Osteoblast (primary cell): ENCODE results near the gene SORCS2. TPM values are rescaled to one million over a fixed set of nuclear protein-coding genes. Genes with fewer than 3 reads are reported as not detected.

Experiments
- DNase-seq: peaks from one replicate; pipeline ENCODE4 v3.0.0; 2011; ENCODE audit warnings: low spot score, mixed read lengths; ENCODE audit not compliant: insufficient read length; ENCODE audit errors: missing footprints
- H2AFZ ChIP-seq: 2 replicates; pipeline ENCODE4 v1.6.0; 2011; ENCODE audit warnings: mild to moderate bottlenecking, low read length
- H3K27ac ChIP-seq: 2 replicates; pipeline ENCODE4 v1.5.1; 2011; ENCODE audit warnings: mild to moderate bottlenecking, low read depth, low read length, moderate library complexity
- H3K27me3 ChIP-seq: 2 replicates; pipeline ENCODE4 v1.6.0; 2012; ENCODE audit warnings: mild to moderate bottlenecking, control low read depth, inconsistent platforms, low read length, moderate library complexity; ENCODE audit not compliant: insufficient read depth
- H3K36me3 ChIP-seq: 2 replicates; pipeline ENCODE4 v1.5.1; 2011; ENCODE audit warnings: mild to moderate bottlenecking, low read length, control low read depth, moderate library complexity; ENCODE audit not compliant: insufficient read depth
- H3K4me1 ChIP-seq: 2 replicates; pipeline ENCODE4 v1.5.1; 2011; ENCODE audit warnings: mild to moderate bottlenecking, low read length, control low read depth, moderate library complexity; ENCODE audit not compliant: insufficient read depth
- H3K4me2 ChIP-seq: 2 replicates; pipeline ENCODE4 v1.6.0; 2011; ENCODE audit warnings: mild to moderate bottlenecking, low read length; ENCODE audit not compliant: insufficient read depth
- H3K4me3 ChIP-seq: fragments of 200-600 bp; sonication (generic); 3 replicates; pipeline ENCODE4 v1.5.1; 2012; ENCODE audit warnings: mild to moderate bottlenecking, low read length, inconsistent platforms; ENCODE audit not compliant: insufficient read depth
- H3K79me2 ChIP-seq: 2 replicates; pipeline ENCODE4 v1.6.0; 2012; ENCODE audit warnings: mild to moderate bottlenecking, low read length, control low read depth, inconsistent platforms; ENCODE audit not compliant: insufficient read depth
- H3K9me3 ChIP-seq: 2 replicates; pipeline ENCODE4 v1.5.1; 2011; ENCODE audit warnings: low read depth, low read length, control low read depth
- H4K20me1 ChIP-seq: 2 replicates; pipeline ENCODE4 v1.6.0; 2012; ENCODE audit warnings: mild to moderate bottlenecking, low read length, control low read depth; ENCODE audit not compliant: insufficient read depth
- total RNA-seq: library from RNA; depleted of rRNA; stranded (reverse); fragments of >200 nt; gene quantifications from 2 replicates; pipeline ENCODE4 v1.2.3, GENCODE V29; 2012
- TF ChIP-seq, protein P1 (sequence below): IDR thresholded peaks from 2 replicates; pipeline ENCODE4 v1.5.1; 2011; ENCODE audit warnings: mild to moderate bottlenecking, low read depth, low read length, moderate library complexity; ENCODE audit errors: extremely low read depth

Gene SORCS2
- total RNA-seq, 1 donor: 9.0 TPM

GRCh38 chr4:7403001-7403400 is 210.7 kb downstream of the SORCS2 start:
- Histone ChIP-seq H3K4me1 (no peaks in the 10 kb centered on the region), H3K4me3 (no peak overlapping the region), H3K79me2 (no peaks in the 10 kb centered on the region), H3K27ac (no peak overlapping the region), H3K4me2 (no peak overlapping the region), H3K36me3 (no peaks in the 10 kb centered on the region), H4K20me1 (no peaks in the 10 kb centered on the region), H3K27me3 (peaks cover 26% of the 10 kb centered on the region), H2AFZ (no peak overlapping the region), H3K9me3 (no peaks in the 10 kb centered on the region)
- TF ChIP-seq, protein P1, sequence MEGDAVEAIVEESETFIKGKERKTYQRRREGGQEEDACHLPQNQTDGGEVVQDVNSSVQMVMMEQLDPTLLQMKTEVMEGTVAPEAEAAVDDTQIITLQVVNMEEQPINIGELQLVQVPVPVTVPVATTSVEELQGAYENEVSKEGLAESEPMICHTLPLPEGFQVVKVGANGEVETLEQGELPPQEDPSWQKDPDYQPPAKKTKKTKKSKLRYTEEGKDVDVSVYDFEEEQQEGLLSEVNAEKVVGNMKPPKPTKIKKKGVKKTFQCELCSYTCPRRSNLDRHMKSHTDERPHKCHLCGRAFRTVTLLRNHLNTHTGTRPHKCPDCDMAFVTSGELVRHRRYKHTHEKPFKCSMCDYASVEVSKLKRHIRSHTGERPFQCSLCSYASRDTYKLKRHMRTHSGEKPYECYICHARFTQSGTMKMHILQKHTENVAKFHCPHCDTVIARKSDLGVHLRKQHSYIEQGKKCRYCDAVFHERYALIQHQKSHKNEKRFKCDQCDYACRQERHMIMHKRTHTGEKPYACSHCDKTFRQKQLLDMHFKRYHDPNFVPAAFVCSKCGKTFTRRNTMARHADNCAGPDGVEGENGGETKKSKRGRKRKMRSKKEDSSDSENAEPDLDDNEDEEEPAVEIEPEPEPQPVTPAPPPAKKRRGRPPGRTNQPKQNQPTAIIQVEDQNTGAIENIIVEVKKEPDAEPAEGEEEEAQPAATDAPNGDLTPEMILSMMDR: no peak
- no peak for DNase-seq

- no peaks in the 10 kb centered on the region for H3K36me3 ChIP-seq
- H3K27me3 ChIP-seq: peaks cover 12% of the 10 kb centered on the region
- no peak overlapping the region for H2AFZ ChIP-seq
- H3K27ac ChIP-seq: no peak overlapping the region
- DNase-seq: no peak
- no peak overlapping the region for H3K4me3 ChIP-seq
- no peaks in the 10 kb centered on the region for H4K20me1 ChIP-seq
- H3K4me1 ChIP-seq: no peaks in the 10 kb centered on the region
- H3K79me2 ChIP-seq: no peaks in the 10 kb centered on the region
- no peak overlapping the region for H3K4me2 ChIP-seq
- TF ChIP-seq, protein P1: no peak
- H3K9me3 ChIP-seq: no peaks in the 10 kb centered on the region
Measured at GRCh38 chr4:7408166-7408565, 215.8 kb downstream of the SORCS2 start.

DNA sequence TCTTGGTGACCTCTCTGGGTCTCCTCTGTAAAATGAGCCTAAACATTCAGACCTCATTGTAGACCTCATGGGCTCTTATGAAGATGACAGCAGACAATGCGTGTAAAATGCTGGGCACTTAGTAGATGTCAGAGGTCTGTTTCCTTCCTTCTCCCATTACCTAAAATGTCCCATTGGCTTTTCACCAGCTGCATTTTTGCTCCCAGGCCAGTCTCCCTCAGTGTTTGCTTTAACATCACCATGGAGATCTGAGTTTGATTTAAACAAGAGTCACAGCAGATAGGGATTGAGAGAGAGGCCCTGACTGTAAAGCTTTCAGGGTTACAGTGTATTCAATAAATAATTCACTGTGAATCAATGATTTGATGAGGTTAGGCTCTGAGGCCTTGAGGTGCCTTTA is 218.1 kb downstream of the SORCS2 start:
- no peak overlapping the region for H3K4me2 ChIP-seq
- no peaks in the 10 kb centered on the region for H3K79me2 ChIP-seq
- H3K27me3 ChIP-seq: peaks cover 16% of the 10 kb centered on the region
- no peaks in the 10 kb centered on the region for H3K9me3 ChIP-seq
- no peaks in the 10 kb centered on the region for H3K36me3 ChIP-seq
- no peaks in the 10 kb centered on the region for H3K4me1 ChIP-seq
- no peaks in the 10 kb centered on the region for H4K20me1 ChIP-seq
- TF ChIP-seq, protein P1: no peak
- H3K4me3 ChIP-seq: no peak overlapping the region
- H2AFZ ChIP-seq: no peak overlapping the region
- no peak overlapping the region for H3K27ac ChIP-seq
- no peak for DNase-seq

- H3K4me1 ChIP-seq: no peaks in the 10 kb centered on the region
Measured at GRCh38 chr4:7411491-7411890, 219.2 kb downstream of the SORCS2 start.

More at GRCh38 chr4:7411491-7411890, 219.2 kb downstream of the SORCS2 start:
- DNase-seq: peak; percentile 36
- Histone ChIP-seq H3K9me3 (no peaks in the 10 kb centered on the region), H3K36me3 (no peaks in the 10 kb centered on the region), H3K27ac (no peak overlapping the region), H3K4me3 (no peak overlapping the region), H3K27me3 (peaks cover 16% of the 10 kb centered on the region), H2AFZ (no peak overlapping the region), H3K79me2 (no peaks in the 10 kb centered on the region), H4K20me1 (no peaks in the 10 kb centered on the region), H3K4me2 (no peak overlapping the region)
- TF ChIP-seq, protein P1: no peak
